Thymus (tissue), 14 donors: ENCODE results near the gene KAZALD1. TPM values are rescaled to one million over a fixed set of nuclear protein-coding genes. Genes with fewer than 3 reads are reported as not detected.

Experiments
- DNase-seq, 9 donors: peaks; one replicate each; pipeline ENCODE4 v3.0.0-alpha.2; 2013; ENCODE audit warnings: low spot score in 9 of 9, low read depth in 6 of 9, missing footprints in 1 of 9
- H3K27ac ChIP-seq, 2 donors: one replicate each; pipeline ENCODE4 v1.5.1; 2013; ENCODE audit warnings: control low read depth in 1 of 2, low read depth in 1 of 2, low read length in 1 of 2, mild to moderate bottlenecking in 1 of 2, moderate library complexity in 1 of 2
- H3K27me3 ChIP-seq, 2 donors: one replicate each; pipeline ENCODE4 v1.5.1; 2013; ENCODE audit warnings: low read length in 1 of 2; ENCODE audit not compliant: control insufficient read depth in 2 of 2, insufficient read depth in 1 of 2
- H3K36me3 ChIP-seq, 2 donors: one replicate each; pipeline ENCODE4 v1.5.1; 2013; ENCODE audit warnings: low read length in 1 of 2, mild to moderate bottlenecking in 1 of 2, moderate library complexity in 1 of 2; ENCODE audit not compliant: control insufficient read depth in 2 of 2, insufficient read depth in 2 of 2
- H3K4me1 ChIP-seq, 2 donors: one replicate each; pipeline ENCODE4 v1.5.1; 2013; ENCODE audit warnings: low read length in 2 of 2; ENCODE audit not compliant: control insufficient read depth in 2 of 2, insufficient read depth in 2 of 2
- H3K4me3 ChIP-seq, 2 donors: one replicate each; pipeline ENCODE4 v1.5.1; 2013; ENCODE audit warnings: low read length in 2 of 2, control low read depth in 1 of 2, mild to moderate bottlenecking in 1 of 2
- H3K9me3 ChIP-seq, 2 donors: one replicate each; pipeline ENCODE4 v1.5.1; 2013; ENCODE audit warnings: low read length in 1 of 2, mild to moderate bottlenecking in 1 of 2; ENCODE audit not compliant: control insufficient read depth in 2 of 2, insufficient read depth in 1 of 2
- WGBS: extraction: QIAGEN DNeasy Blood & Tissue Kit; methylation state at CpG from one replicate; pipeline ENCODE4 v1.1.7; 2013; 5-methylcytosine and 5-hydroxymethylcytosine counted together
- long read RNA-seq, 10 donors: transcript quantifications; one replicate each; lab custom pipeline, GENCODE V29; 2026
- polyA plus RNA-seq: library from polyadenylated mRNA; stranded (reverse); fragments of 200-250 nt; gene quantifications from one replicate; pipeline ENCODE4 v1.2.3, GENCODE V29; 2013
- total RNA-seq: library from RNA; stranded (reverse); fragments of 120-200 nt; gene quantifications from one replicate; pipeline ENCODE4 v1.2.4, GENCODE V29; 2013
- donor health status: healthy.

The KAZALD1 gene
- total RNA-seq (2.8 TPM), polyA plus RNA-seq (2.3 TPM)
- long read RNA-seq, donor 1, result 0 reads
- long read RNA-seq, donor 2, result 0 reads
- long read RNA-seq, donor 3, partial matches to known transcripts, result 0 of 1 reads
- long read RNA-seq, donor 3, other reads (novel, unspliced or antisense), result 0 of 1 reads
- long read RNA-seq, donor 4, partial matches to known transcripts, result 0 of 1 reads
- long read RNA-seq, donor 4, other reads (novel, unspliced or antisense), result 0 of 1 reads
- long read RNA-seq, donor 5, partial matches to known transcripts, result 0 of 1 reads
- long read RNA-seq, donor 5, other reads (novel, unspliced or antisense), result 0 of 1 reads
- long read RNA-seq, donor 6, result 0 reads
- long read RNA-seq, donor 7, result 0 reads
- long read RNA-seq, donor 8, partial matches to known transcripts, result 0 of 1 reads
- long read RNA-seq, donor 8, other reads (novel, unspliced or antisense), result 0 of 1 reads
- long read RNA-seq, donor 9, partial matches to known transcripts, result 0 of 1 reads
- long read RNA-seq, donor 9, other reads (novel, unspliced or antisense), result 0 of 1 reads
- long read RNA-seq, donor 10, result 0 reads

GRCh38 chr10:101061624-101062231 lies at the start of gene KAZALD1:
Gene KAZALD1, plus strand, starts transcription at chr10:101061989. Its CDS starts 604 bp downstream, at chr10:101062593.
- peaks cover 0 to 2% of the 10 kb centered on the region in 2 donors for H3K36me3 ChIP-seq
- peak within 1 kb of the TSS; percentile 91 to 93 for H3K27ac ChIP-seq
- 30% methylated on average over 31 of the region's 31 CpGs for WGBS
- peaks cover 24 to 47% of the 10 kb centered on the region in 2 donors for H3K4me1 ChIP-seq
- no peak for DNase-seq
- H3K9me3 ChIP-seq, result peaks cover 0 to 13% of the 10 kb centered on the region in 2 donors
- peak within 1 kb of the TSS; percentile 79 to 100 for H3K4me3 ChIP-seq
- peaks cover 54 to 61% of the 10 kb centered on the region in 2 donors for H3K27me3 ChIP-seq

GRCh38 chr10:101012525-101013364 lies 49.0 kb upstream of the KAZALD1 start:
- Histone ChIP-seq H3K36me3 (no peaks in the 10 kb centered on the region), H3K9me3 (no peaks in the 10 kb centered on the region), H3K4me3 (no peak overlapping the region), H3K27ac (no peak overlapping the region), H3K27me3 (peaks cover 4 to 37% of the 10 kb centered on the region in 2 donors), H3K4me1 (peaks cover 0 to 13% of the 10 kb centered on the region in 2 donors)
- DNase-seq, result peak in 6 of 9 donors; percentile 21 to 82 (median 63)
- 28% methylated on average over 14 of the region's 14 CpGs for WGBS

- 68% methylated on average over 9 of the region's 9 CpGs for whole genome bisulfite sequencing
- Histone ChIP-seq H3K4me3 (no peak overlapping the region), H3K27me3 (peaks cover 10 to 44% of the 10 kb centered on the region in 2 donors), H3K27ac (no peak overlapping the region), H3K9me3 (no peaks in the 10 kb centered on the region), H3K4me1 (peaks cover 0 to 13% of the 10 kb centered on the region in 2 donors), H3K36me3 (no peaks in the 10 kb centered on the region)
- DNase-seq, result no peak
Observed at GRCh38 chr10:101013365-101013825, 48.4 kb upstream of the KAZALD1 start.

GRCh38 chr10:101014230-101014884 lies 47.4 kb upstream of the KAZALD1 start:
- 27% methylated on average over 11 of the region's 11 CpGs for WGBS
- Histone ChIP-seq H3K9me3 (no peaks in the 10 kb centered on the region), H3K36me3 (no peaks in the 10 kb centered on the region), H3K4me3 (no peak overlapping the region), H3K27me3 (peaks cover 16 to 53% of the 10 kb centered on the region in 2 donors), H3K27ac (no peak overlapping the region), H3K4me1 (peaks cover 0 to 13% of the 10 kb centered on the region in 2 donors)
- DNase-seq, result peak in 6 of 9 donors; percentile 24 to 76 (median 64)

GRCh38 chr10:101014966-101015581 lies 46.7 kb upstream of the KAZALD1 start:
- peaks cover 16 to 60% of the 10 kb centered on the region in 2 donors for H3K27me3 ChIP-seq

GRCh38 chr10:101015582-101015973 lies 46.2 kb upstream of the KAZALD1 start:
- 96% methylated on average over 8 of the region's 8 CpGs for WGBS
- H3K27ac ChIP-seq, result no peak overlapping the region
- no peaks in the 10 kb centered on the region for H3K36me3 ChIP-seq
- H3K27me3 ChIP-seq, result peaks cover 16 to 65% of the 10 kb centered on the region in 2 donors
- no peak overlapping the region for H3K4me3 ChIP-seq
- H3K9me3 ChIP-seq, result no peaks in the 10 kb centered on the region
- DNase-seq, result no peak
- H3K4me1 ChIP-seq, result peaks cover 0 to 13% of the 10 kb centered on the region in 2 donors

More at GRCh38 chr10:101014966-101015581, 46.7 kb upstream of the KAZALD1 start:
- no peak overlapping the region for H3K4me3 ChIP-seq
- no peak overlapping the region for H3K27ac ChIP-seq
- H3K4me1 ChIP-seq, result peaks cover 0 to 13% of the 10 kb centered on the region in 2 donors
- DNase-seq, result no peak
- no peaks in the 10 kb centered on the region for H3K9me3 ChIP-seq
- no peaks in the 10 kb centered on the region for H3K36me3 ChIP-seq
- WGBS, result 53% methylated on average over 7 of the region's 7 CpGs

GRCh38 chr10:101016814-101017213 lies 45.0 kb upstream of the KAZALD1 start:
- H3K36me3 ChIP-seq, result no peaks in the 10 kb centered on the region
- WGBS, result 92% methylated on average over 5 of the region's 5 CpGs
- H3K4me1 ChIP-seq, result peaks cover 0 to 13% of the 10 kb centered on the region in 2 donors
- H3K27ac ChIP-seq, result no peak overlapping the region
- H3K9me3 ChIP-seq, result no peaks in the 10 kb centered on the region
- H3K27me3 ChIP-seq, result peaks cover 16 to 76% of the 10 kb centered on the region in 2 donors
- DNase-seq, result no peak
- H3K4me3 ChIP-seq, result no peak overlapping the region

- 34% methylated on average over 20 of the region's 20 CpGs for WGBS
- peaks cover 16 to 79% of the 10 kb centered on the region in 2 donors for H3K27me3 ChIP-seq
- no peak overlapping the region for H3K4me3 ChIP-seq
- peaks cover 0 to 10% of the 10 kb centered on the region in 2 donors for H3K4me1 ChIP-seq
- H3K9me3 ChIP-seq, result no peaks in the 10 kb centered on the region
- H3K27ac ChIP-seq, result no peak overlapping the region
- no peaks in the 10 kb centered on the region for H3K36me3 ChIP-seq
- no peak for DNase-seq
Observed at GRCh38 chr10:101018118-101018599, 43.6 kb upstream of the KAZALD1 start.
